GM21423 (cell line): ENCODE measurements around the gene SPEM1.
A peak's percentile ranks its signal among the peaks of the same experiment; 100 is the strongest.

ENCODE experiments used
- ATAC-seq: cut with Tn5 transposase; IDR thresholded peaks from one replicate; pipeline ENCODE4 v1.9.1; 2021; ENCODE audit warnings: mild to moderate bottlenecking, moderate library complexity; ENCODE audit not compliant: unreplicated experiment

The SPEM1 gene

GRCh38 chr17:7398612-7399011 is 21.5 kb upstream of the SPEM1 start:
- no peak for ATAC-seq

GRCh38 chr17:7403043-7403726 is 16.9 kb upstream of the SPEM1 start:
- ATAC-seq: no peak

GRCh38 chr17:7403727-7403976 is 16.5 kb upstream of the SPEM1 start:
- ATAC-seq: no peak

GRCh38 chr17:7403977-7404736 is 16.0 kb upstream of the SPEM1 start, which contains the start of gene TMEM256:
Gene TMEM256 (minus strand): TSS chr17:7404097. CDS start chr17:7404084, 13 bp downstream.
- peak; percentile 94 for ATAC-seq

GRCh38 chr17:7404737-7405349 is 15.3 kb upstream of the SPEM1 start:
- peak; percentile 7 for ATAC-seq

- ATAC-seq: no peak
Measured at GRCh38 chr17:7405350-7406234, 14.5 kb upstream of the SPEM1 start.

- no peak for ATAC-seq
Measured at GRCh38 chr17:7406235-7406825, 13.8 kb upstream of the SPEM1 start.

- no peak for ATAC-seq
Measured at GRCh38 chr17:7407082-7407481, 13.0 kb upstream of the SPEM1 start.

- ATAC-seq: no peak
Measured at GRCh38 chr17:7407485-7408251, 12.5 kb upstream of the SPEM1 start, which contains the start of gene NLGN2. Gene NLGN2 (plus strand): TSS chr17:7407845. CDS start chr17:7408256, 411 bp downstream.

- ATAC-seq: no peak
Measured at GRCh38 chr17:7408252-7408727, 11.8 kb upstream of the SPEM1 start.

GRCh38 chr17:7408863-7409262 is 11.3 kb upstream of the SPEM1 start:
- no peak for ATAC-seq

GRCh38 chr17:7409716-7410115 is 10.4 kb upstream of the SPEM1 start:
- ATAC-seq: no peak

- no peak for ATAC-seq
Measured at GRCh38 chr17:7410634-7411426, 9.3 kb upstream of the SPEM1 start.

GRCh38 chr17:7411427-7411750 is 8.7 kb upstream of the SPEM1 start:
- no peak for ATAC-seq

- ATAC-seq: no peak
Measured at GRCh38 chr17:7413346-7413985, 6.7 kb upstream of the SPEM1 start.

- ATAC-seq: no peak
Measured at GRCh38 chr17:7414837-7415236, 5.3 kb upstream of the SPEM1 start.

GRCh38 chr17:7415784-7416183 is 4.3 kb upstream of the SPEM1 start:
- no peak for ATAC-seq

- ATAC-seq: no peak
Measured at GRCh38 chr17:7416323-7416722, 3.8 kb upstream of the SPEM1 start.
